Measurements from ENCODE around the gene CLMP.

CLMP gene

DNA sequence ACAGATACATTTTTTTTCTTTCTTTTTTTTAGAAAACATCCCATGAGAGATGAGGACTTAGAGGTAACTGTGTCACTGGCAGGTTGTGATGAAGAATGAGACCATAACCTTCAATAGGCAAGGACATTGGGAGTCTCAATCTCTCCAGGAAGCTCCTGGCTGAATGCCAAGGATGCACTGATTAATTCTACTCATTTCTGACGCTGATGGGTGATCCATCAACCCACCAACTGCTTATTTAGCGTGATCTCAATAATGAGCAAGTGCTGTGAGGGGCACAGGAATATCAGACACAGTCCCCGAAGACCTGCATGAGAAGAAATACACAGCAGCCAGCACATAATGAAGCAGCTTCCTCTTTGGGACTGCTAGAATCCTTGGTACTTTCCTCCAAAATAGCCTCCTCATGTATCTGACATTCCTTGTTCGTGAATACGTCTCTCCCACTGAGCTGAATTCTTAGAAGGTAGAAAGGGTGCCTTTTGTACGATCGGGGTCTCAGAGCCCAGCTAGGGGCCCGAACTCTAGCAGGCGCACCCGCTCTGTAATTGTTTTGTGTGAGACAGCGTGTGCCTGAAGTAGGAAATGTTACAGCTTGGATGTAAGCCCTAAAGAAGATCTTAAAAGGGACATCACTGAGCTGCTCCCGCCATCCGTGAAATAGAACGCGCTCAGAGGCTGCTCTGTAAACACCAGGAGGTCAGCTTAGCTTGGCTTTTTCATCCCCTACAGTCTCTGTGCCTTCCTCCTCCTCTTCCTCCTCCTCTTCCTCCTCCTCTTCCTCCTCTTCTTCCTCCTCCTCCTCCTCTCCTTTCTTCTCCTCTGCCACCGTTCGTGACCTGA lies 7.2 kb downstream of the CLMP start:
- DNase-seq, result no peak

DNA sequence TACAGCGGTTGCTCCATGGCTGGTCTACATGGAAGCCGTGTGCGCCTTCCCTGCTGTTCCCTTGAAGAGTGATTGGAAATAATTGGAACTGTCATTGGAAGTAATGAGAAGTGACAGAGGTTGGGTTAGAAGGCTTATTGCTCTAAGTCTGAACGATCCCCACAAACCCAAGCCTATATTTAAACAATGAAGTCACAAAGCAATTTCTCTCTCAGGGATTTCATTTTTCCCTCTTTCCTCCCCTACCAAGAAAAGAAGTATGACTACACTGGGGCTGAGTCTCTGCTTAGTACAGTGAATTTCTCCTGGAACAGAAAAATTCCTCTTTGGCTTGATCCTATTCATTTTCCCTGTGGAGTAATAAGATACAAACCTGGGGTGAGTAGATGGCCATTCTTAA lies 7.8 kb downstream of the CLMP start:
- DNase-seq, result no peak

DNA sequence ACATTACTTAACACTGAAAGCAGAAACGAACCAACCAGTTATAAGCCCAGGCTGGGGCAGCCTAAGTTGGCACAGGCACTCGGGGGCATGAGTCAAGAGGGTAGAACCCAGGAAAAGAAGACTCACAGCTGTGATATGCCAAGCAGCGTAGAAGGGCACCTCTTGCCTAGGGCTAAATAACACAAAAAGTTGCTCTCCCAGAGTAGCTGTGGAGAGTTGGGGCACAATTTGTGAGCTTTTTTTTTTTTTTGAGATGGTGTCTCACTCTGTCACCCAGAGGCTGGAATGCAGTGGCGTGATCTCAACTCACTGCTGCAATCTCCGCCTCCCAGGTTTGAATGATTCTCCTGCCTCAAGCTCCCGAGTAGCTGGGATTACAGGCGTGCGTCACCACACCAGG lies 8.8 kb downstream of the CLMP start:
- DNase-seq, result no peak

DNA sequence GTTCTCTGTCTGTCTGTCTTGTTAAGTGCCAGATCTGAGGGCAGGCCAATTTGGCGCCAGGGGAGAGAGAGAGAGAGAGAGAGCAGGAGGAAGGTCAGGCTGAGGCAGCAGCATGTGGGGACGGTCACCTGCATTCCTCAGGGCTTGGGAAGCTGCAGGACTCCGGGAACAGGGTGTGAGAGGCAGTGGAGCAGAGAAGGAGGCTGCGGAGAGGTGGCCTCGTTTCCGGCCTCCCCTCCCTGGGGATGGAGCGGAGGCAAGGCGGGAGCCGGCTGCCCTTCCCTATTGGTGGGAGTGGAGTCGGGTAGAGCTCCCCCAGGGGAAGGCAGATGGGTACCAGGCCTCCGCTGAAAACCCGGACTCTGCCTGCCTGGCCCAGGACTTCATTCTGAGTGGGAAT lies 9.7 kb downstream of the CLMP start:
- DNase-seq, result no peak

DNA sequence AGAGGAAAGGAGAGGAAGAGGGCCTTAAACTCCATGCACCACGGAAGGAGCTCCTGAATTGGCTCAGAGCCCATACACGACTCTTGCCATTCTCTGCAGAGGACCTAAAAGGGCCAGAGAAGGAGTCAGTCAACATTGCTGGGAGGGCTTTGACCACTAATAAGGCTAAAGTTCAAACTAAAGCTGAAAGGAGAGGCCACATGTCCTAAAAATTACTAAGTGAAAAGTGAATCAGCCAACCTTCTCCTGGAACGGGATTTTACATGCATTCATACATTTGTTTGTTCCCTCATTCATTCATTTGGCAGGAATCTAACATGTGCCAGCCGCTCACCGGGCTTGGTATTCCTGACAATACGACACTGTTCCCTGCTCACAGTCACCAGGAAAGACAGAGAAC lies 10.5 kb downstream of the CLMP start:
- DNase-seq, result no peak

- no peak for DNase-seq
Measured at GRCh38 chr11:123183391-123184099, 11.5 kb downstream of the CLMP start.

DNA sequence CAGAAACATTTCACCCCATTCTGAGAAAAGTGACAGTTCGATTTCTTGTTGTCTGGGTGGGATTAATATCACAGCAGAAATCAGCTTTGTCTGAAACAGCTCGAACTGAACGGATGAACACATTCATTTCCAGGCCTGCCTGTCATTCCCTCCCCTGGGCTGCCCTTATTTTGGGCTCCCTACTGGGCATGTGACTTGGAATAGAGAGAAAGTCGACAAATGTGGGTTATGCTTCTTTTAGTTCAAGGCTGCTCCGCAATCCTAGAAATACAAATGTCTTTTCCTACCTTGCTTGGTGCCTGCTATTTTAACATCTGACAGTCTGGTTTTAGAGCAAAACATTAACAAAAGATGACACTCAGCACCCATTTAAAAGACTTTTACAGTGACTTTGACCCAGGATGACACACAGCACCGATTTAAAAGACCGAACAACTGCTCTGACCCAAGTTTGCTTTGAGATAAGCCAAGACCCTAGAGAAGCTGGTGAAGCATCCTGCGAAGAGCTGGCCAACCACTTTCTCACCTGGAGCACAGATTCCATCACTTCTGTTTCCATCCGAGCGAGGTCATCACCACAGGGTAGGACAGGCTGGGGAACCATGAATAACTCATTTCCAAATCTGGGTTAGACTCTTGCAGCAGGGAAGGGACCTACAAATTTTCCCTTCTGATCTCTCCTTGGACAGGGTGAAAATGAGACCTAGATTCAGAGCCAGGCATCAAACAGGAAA lies 13.1 kb downstream of the CLMP start:
- DNase-seq, result no peak

- no peak for DNase-seq
Measured at GRCh38 chr11:123181075-123181474, 14.0 kb downstream of the CLMP start.

DNA sequence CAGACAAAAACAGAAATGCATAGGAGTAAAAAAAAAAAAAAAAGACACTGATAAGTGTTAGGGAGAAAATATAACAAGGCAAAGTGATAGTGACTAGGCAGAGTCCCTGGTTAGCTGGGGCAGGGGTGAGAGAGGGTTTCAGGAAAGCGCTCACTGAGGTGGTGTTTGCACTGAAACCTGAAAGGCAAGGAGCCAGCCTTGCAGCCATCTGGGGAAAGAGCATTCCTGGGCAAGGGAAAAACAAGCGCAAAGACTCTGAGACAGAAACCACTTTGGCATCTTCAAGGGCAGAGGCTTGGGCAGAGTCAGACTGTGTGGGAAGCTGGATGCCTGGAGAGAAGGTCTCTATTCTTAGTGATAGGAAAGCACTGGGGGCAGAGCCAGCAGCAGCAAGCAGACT lies 14.5 kb downstream of the CLMP start:
- DNase-seq, result no peak

GRCh38 chr11:123180166-123180565 lies 14.9 kb downstream of the CLMP start:
- no peak for DNase-seq

- no peak for DNase-seq
Measured at GRCh38 chr11:123179586-123179985, 15.5 kb downstream of the CLMP start.

DNA sequence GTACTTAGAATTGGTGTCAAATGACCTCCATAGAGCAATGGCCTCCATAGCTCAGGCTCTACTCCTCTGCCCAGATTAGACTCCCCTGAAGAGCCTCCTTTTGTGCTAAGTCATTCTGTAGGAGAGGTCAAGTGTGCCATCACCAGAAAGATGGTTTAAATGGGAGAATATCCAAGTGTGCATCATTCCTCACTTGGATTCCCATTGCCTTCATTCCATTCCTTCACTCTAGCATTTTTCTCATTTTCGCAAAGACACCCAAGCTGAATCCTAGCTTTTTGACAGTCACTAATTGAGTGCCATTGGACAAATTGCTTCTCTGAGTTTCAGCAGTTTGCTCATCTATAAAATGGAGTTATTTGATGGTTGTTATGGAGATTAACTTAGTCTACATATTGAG lies 16.9 kb downstream of the CLMP start:
- no peak for DNase-seq

- no peak for DNase-seq
Measured at GRCh38 chr11:123176785-123177184, 18.3 kb downstream of the CLMP start.

GRCh38 chr11:123174196-123175183 lies 20.6 kb downstream of the CLMP start:
- no peak for DNase-seq

- no peak for DNase-seq
Measured at GRCh38 chr11:123173856-123174186, 21.2 kb downstream of the CLMP start.

- no peak for DNase-seq
Measured at GRCh38 chr11:123173040-123173855, 21.8 kb downstream of the CLMP start.

- no peak for DNase-seq
Measured at GRCh38 chr11:123170929-123171328, 24.1 kb downstream of the CLMP start.

- no peak for DNase-seq
Measured at GRCh38 chr11:123169821-123170220, 25.2 kb downstream of the CLMP start.

DNA sequence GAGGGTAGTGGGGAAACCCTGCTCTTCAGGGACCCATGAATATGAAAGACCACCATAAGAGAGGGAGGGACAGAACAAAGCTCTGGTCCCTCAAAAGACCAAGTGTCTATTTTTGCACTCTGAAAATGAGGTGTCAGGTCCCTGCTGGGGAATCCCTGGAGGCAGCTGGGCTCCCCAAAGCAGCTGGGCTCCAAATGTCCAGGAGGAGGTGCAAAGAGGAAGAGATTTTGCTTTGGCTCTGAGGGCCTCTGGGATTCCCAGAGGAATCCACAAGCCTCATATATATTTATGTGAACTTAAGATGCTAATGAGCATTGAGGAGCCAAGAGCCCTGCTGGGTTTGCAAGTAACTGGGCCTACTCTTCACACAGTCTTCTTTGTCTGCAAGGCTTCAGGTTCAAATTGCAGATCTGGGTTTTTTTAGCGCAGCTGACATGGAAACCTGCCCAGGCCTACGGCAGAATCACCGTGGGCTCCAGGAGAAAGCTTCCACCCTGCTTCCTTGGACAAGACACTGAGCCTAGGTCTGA lies 26.0 kb downstream of the CLMP start:
- DNase-seq, result no peak

DNA sequence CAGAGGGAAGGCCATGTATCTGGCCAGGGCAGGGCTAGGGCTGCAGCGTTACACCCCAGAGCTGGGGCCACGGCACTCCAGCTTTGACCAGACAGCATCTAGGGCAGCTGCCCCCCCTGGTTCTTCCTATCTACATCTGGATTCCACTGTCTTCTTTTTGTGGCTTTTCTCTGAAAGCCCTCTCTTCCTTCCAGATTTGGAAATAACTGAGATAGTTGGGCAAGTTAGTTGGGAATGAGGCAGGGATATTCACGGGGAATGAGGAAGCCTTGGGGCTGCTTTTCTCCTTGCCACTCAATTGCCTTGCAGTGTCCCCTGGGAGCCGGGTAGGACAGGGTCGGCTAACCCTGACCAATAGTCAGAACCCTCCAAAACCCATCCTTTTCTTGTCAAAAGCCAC lies 26.8 kb downstream of the CLMP start:
- DNase-seq, result no peak

DNA sequence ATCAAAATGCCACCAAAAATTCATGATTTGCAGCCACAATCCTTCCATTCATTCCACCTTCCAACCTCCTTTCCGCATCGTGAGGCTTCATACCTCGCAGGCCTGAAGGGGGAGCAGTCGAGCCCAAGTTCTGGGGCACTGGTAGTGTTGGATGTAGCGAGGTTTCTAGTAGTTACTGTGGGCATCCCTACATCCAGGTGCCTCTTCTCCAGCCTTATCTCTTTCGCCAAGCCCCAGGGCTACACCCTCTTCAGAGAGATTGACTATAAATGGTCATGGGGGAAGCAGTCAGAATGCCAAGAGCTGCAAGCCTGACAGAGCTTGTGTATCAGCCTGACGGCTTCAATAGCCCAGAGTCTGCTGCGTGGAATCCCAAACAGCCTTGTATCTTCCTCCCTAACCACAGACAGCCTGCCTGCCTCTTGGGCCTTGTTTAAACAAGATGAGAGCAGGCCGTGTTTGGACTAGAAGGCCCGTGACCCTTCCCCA lies 28.9 kb downstream of the CLMP start:
- DNase-seq, result no peak

All from CD4-positive, alpha-beta T cell treated with Interleukin-21 for 1 hour (primary cell).